Limb (tissue), 2 donors: Measurements from ENCODE around the gene F11R.
"Not testable (repeated sequence)": the region's sequence is repeated elsewhere in the genome, so short reads cannot be mapped to it uniquely, and the experiment has no call there.

Experiments
- DNase-seq, 2 donors: peaks; one replicate each; pipeline ENCODE4 v3.0.0-alpha.2; 2016; ENCODE audit errors: extremely low spot score in 2 of 2

Gene F11R

DNA sequence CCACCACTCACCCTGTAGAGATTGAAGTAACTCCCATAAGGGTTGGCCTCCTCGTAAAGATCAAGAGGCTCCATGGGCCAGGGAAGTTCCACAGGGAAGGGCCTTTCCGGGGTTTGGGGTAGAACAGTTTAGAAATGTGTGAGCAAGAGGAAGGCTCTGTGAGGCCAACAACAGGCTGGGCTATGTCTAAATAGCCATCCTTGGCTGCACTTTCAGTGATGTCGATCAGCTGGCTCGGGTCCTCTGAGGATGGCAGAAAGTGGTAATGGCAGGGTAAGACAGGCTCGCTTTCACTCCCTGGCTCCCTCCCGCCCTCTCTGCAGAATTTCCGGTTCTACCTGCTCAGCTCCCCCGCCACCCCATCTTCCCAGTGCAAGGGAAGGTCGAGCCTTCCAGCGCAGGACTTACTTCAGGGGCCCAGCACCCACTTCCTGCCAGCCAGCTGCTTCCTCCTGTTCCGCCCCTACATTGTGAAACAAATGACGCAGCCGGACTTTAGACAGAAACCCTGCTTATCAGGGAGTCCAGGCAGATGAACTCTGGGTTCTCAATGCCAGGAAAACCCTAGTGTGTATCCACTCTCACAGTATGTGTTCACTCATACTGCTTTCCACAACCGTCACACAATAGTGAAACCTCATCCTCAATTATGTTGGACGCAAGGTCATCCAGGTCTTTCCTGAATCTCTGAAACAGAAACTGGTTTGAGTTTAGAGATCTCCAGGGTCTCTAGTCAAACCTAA is 7.3 kb downstream of the F11R start:
- peak in 1 of 2 donors; percentile 47 for DNase-seq

- DNase-seq: no peak
Observed at GRCh38 chr1:161013131-161013487, 7.8 kb downstream of the F11R start.

DNA sequence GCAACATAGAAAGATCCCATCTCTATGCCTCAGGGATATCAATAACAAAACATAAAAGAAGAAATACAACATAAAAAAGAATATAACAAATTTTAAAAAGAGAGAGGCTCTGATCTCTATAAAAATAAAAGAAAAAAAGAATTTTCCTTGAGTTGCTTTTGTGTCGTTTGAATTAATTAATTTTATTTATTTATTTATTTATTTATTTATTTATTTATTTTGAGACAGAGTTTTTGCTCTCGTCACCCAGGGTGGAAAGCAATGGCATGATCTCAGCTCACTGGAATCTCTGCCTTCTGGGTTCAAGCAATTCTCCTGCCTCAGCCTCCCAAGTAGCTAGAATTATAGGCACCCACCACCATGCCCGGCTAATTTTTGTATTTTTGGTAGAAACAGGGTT is 8.5 kb downstream of the F11R start:
- DNase-seq: no peak

- DNase-seq: no peak
Observed at GRCh38 chr1:161009602-161010211, 11.2 kb downstream of the F11R start.

DNA sequence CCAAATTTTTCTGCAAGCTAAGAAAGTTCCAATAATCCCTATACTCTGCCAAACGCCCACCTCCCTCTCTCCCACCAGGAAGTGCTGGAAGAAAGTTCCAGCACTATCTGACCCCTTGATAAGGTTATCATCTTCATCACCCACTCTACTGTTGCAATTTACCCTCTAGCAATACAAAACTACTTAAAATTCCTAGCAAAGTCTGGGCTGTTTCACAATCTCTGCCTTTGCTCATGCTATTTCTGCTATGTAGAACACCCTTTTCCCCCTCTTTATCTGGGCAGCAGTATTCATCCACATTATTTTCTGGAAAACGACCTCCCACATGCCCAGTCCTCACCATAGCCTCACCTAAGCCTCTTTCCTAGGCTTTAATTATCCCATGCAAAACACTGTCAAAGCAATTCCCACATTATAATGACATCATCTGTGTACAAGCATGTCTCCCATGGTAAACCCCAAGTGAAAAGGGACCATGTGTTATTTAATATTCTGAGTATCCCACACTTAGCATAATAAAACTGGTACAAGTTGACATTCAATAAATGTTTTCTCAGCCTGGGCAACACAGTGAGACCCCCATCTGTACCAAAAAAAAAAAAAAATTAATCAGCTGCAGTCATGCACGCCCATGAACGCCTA is 12.0 kb downstream of the F11R start:
- DNase-seq: no peak

DNA sequence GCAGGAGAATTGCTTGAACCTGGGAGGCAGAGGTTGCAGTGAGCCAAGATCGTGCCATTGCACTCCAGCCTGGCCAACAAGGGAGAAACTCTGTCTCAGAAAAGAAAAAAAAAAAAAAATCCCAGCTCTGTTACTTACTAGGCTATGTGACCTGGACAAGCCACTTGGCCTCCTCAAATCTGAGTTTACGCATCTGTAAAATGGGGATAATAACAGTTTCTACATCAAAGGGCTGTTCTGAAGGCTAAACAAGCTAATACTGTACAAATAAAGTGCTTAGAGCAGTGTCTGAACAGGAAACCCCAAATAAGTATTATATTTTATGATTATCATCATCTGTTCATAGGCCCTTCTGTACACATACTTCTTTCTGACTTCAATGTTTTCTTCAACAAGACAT is 13.6 kb downstream of the F11R start:
- DNase-seq: no peak

- DNase-seq: no peak
Observed at GRCh38 chr1:161006563-161006962, 14.4 kb downstream of the F11R start.

DNA sequence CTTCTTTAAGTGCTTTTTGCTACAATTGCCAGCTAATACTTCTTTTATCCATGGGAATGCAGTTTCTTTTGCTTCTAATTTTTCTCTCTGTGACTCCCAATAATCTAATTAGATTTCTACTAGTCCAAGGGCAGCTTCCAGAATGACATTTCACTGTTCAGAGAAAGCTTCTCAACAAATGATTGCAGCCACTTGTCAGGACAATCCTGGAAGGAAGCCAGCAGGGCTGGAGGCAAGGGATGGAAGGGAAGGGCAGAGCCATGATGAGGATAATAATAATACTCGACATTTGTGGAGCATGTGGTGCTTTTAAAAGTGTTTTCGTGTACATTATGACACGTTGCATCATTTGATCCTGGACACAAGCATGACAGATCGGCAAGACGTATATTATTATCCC is 19.4 kb downstream of the F11R start:
- DNase-seq: no peak

- DNase-seq: no peak
Observed at GRCh38 chr1:161000736-161001480, 20.0 kb downstream of the F11R start.

GRCh38 chr1:160999376-160999775 is 21.6 kb downstream of the F11R start:
- DNase-seq: no peak

GRCh38 chr1:160997323-160998038 is 23.5 kb downstream of the F11R start:
- DNase-seq: peak in 1 of 2 donors; percentile 44

GRCh38 chr1:160996178-160996577 is 24.8 kb downstream of the F11R start:
- DNase-seq: no peak

- DNase-seq: peak in 1 of 2 donors; percentile 30
Observed at GRCh38 chr1:160993544-160994193, 27.3 kb downstream of the F11R start.

- not testable (repeated sequence) for DNase-seq
Observed at GRCh38 chr1:160992036-160992435, 28.9 kb downstream of the F11R start.

GRCh38 chr1:160987359-160988050 is 33.4 kb downstream of the F11R start:
- no peak for DNase-seq

GRCh38 chr1:160985723-160986122 is 35.2 kb downstream of the F11R start:
- DNase-seq: no peak

DNA sequence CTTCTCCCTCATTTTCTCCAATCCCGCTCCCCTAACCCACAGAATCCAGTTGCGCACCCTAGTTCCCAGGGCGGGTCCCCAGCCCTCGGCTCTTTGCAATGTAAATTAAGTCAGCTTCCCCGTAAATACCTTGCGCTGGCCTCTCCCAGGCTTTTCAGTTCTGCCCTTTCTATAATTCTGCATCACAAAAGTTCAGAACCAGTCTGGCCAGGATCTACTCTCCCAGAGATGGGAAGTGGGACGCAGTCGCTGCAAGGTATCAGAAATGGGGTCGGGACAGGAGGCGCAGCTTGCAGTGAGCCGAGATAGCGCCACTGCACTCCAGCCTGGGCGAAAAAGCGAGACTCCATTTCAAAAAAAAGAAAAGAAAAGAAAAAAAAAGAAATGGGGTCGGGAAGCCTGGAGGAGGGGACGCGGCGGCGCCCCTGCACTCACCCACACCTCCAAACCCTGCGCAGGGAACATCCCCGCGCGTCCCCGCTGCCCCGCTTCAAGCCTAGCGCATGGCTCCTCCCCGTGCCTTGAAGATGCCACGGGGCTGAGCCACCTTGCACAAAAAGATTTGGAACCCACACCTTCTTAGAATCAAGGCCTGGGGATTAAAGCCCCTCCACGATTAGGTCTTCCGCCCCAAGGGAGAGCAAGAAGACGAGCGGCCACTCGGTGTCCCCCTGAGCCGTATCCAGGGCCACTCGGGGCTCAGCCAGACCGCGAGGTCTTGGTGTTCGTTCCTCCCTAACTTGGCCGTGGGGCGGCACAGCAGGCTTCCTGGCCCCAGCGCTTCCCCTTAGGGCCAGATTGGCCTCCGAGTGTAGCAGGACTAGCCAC is 39.2 kb downstream of the F11R start:
- no peak for DNase-seq

DNA sequence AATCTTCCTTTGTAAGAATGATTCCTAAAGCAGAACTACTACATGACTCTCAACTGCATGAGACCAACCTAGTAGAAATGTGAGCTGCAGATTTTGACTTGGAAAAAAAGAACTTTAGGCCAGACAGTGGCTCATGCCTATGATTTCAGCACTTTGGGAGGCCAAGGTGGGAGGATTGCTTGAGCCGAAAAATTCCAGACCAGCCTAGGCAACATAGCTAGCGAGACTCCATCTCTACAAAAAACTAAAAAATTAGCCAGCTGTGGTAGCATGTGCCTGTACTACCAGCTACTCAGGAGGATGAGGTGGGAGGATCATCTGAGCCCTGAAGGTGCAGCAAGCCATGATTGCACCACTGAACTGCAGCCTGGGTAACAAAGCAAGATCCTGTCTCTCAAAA is 41.7 kb downstream of the F11R start:
- no peak for DNase-seq

- no peak for DNase-seq
Observed at GRCh38 chr1:160978510-160978927, 42.4 kb downstream of the F11R start.
